NCI-H2107 (cell line): ENCODE data around the gene SLCO4A1.
"Not testable (repeated sequence)": the region's sequence is repeated elsewhere in the genome, so short reads cannot be mapped to it uniquely, and the experiment has no call there.

Experiments used
- DNase-seq: peaks from one replicate; lab custom pipeline; 2025; lab: John Stamatoyannopoulos, UW

The SLCO4A1 gene

DNA sequence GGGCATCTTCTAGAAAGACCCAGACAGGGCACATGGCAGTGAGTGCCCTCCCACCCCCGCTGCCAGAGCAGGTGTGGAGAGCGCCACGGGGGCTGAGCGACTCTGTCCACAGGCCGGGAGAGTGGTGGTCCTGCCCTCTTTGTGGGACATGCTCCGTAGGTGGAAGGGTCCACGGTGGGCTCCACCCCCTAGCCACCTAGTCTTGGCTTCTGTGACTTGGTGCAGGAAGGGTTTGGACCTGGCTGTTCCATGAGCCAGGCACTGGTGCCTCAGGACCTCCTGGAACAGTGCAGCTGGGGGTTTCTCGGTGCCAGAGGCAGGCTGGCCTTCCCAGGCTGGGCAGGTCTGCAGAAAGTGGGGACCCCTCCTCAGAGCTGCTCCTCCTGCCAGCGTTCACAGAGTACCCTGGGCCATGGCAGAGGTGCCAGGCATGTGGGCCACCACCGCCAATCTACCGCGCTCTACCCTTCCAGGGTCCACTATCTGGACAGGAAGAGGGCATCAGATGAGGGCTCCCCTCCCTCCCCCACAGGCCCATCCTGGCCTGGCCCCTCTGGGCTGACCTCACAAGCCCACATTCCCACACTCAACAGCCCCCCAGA is 23.0 kb downstream of the SLCO4A1 start:
- no peak for DNase-seq

DNA sequence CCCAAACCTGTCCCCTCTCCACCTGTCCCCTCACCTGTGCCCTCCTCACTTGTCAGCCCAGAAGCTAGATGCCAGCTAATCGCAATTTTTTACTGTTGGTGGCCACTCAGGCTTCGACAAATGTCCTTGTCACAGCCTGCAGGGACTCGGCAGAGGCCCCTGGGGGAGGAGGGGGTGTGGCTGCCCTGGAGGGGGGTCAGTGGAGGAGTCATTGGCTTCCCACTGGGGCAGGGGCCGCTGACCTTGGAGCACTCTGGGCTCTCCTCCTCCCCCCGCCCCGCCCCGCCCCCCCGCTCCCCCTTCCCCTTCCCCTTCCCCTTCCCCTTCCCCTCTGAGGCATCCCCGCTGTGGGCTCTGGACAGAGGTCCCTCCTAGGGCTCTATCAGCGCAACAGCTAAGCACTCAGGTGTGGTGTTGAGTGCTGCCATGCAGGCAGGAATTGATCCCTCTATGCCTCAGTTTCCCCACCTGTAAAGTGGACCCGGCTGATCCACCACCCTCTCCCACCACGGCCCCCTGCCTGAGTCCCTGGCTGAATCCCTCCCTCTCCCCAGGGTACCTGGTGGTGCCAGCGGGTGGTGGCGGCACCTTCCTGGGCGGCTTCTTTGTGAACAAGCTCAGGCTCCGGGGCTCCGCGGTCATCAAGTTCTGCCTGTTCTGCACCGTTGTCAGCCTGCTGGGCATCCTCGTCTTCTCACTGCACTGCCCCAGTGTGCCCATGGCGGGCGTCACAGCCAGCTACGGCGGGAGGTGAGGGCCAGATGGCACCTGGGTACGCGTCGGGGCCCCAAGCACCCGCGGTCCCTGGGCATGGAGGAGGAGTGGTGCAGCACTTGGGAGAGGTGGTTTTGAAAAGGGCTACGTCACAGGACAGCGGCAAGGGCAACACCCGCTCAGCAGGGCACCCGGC is 23.8 kb downstream of the SLCO4A1 start:
- no peak for DNase-seq

DNA sequence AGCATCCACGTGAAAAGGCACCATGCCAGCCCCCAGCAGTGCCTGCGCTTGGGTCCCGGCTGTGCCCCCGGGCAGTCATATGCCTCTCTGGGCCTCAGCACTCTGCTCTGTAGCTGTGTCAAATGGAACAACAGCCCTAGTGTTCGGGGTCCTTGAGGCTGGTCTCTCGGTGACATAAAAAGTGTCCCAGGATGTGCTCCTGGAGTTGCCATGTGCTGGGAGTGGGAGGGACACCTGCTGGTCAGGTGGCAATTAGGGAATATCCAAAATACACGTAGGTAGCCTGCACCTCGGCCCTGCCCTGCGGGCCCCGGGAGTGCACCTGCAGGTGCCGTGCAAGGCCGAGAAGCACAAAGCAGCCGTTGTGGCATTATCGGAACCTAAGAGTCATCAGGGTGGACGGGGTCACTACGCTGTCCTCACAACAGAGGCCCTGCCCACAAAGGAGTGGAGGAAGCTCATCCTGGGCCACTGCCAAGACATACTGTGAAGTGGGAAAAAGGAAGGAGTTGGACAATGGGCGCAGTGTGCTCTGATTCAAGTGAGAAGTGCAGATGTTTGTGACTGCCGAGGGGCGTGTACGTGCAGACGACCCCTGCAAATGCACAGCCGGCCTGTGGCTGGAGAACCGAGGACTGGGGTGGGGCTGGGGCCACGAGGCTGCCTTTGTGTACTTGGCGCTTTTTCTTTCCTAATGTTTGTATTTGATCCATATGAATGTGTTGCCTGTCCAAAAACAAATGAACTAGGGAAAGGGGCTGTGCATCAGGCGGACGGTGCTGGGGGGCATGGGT is 24.6 kb downstream of the SLCO4A1 start:
- DNase-seq, result no peak

DNA sequence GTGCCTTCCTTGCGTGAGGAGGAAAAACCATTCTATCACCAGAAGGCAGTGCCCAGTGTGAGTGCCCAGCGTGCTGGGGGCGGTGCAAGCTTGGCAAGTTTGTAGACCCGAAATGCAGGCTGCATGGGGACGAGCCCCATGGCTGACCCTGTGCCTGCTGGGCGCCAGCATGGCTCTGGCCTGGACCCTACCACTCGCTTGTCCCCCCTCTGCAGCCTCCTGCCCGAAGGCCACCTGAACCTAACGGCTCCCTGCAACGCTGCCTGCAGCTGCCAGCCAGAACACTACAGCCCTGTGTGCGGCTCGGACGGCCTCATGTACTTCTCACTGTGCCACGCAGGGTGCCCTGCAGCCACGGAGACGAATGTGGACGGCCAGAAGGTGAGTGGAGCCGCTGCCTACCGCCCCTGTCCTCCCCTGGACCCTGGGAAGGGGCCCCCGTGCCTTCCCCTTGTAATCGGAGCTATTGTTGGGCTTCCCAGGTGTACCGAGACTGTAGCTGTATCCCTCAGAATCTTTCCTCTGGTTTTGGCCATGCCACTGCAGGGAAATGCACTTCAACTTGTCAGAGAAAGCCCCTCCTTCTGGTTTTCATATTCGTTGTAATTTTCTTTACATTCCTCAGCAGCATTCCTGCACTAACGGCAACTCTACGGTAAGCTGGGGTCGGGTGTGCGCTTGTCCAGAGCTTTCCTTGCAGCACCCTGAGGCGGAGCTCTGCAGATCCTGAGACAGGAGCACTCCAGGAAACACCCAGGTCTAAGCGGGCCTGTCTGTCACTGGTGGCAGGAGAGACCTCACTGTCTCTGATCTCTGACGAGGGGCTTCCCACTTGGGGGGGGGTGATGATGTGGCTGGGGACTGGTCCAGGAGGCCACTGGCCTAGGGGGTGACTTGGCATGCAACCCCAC is 25.5 kb downstream of the SLCO4A1 start:
- no peak for DNase-seq

DNA sequence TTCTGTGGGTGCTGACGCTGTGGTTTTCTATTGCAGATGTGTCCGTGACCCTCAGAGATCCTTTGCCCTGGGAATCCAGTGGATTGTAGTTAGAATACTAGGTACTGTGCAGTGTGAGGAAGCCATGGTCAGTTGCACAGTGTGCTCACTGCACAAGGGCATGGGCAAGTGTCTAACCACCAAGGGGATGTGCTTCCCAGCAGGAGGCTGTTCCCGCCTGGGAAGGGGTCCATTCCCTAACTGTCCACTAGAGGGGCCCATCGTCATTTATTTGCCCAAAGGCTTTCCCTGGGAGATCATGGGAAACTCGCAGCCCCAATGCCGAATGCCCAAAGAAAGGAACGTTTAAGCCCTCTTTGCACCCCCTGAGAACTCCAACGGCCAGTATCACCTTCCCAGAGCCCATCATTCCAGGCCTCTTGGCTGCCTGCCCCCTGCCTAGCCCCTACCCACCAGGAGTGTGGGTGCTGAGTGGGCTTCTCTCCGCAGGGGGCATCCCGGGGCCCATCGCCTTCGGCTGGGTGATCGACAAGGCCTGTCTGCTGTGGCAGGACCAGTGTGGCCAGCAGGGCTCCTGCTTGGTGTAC is 26.2 kb downstream of the SLCO4A1 start:
- peak; percentile 74 for DNase-seq

DNA sequence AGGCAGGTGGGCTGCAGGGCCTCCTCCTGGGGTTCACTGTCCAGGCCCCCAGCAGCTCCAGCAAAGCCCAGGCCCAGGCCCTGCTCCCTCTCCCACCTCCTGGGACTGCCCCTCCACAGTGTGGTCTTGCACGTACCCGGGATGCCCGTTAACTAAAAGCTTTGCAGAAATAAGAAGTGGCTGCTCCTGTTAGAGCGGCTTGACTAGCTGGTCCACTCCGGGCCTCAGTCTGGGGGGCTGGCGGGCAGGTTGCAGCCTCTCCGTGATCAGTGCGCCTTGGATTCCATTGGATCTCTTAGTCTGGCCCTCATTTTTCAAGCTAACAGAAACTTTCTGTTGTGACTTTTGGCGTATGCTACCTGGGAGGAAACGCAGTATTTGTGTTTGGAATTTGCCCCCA is 26.9 kb downstream of the SLCO4A1 start:
- DNase-seq, result no peak

DNA sequence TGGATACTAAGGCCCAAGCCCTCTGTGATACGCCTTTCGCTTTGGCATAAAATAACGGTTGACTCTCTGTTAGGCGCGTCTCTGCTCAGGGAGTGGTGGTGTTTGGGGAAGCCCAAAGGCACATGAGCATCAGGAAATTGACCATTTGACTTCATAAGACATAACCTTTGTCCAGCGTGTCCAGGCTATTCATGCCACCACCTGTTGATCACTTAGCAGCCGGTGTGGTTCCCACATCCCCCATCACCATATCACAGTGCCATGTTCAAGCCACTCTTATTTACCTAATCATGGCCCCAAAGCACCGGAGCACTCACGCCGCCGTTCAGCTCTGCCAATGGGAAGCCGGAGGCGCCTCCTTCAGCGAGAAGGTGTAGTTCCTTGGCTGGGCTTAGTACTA is 27.9 kb downstream of the SLCO4A1 start:
- DNase-seq, result no peak

DNA sequence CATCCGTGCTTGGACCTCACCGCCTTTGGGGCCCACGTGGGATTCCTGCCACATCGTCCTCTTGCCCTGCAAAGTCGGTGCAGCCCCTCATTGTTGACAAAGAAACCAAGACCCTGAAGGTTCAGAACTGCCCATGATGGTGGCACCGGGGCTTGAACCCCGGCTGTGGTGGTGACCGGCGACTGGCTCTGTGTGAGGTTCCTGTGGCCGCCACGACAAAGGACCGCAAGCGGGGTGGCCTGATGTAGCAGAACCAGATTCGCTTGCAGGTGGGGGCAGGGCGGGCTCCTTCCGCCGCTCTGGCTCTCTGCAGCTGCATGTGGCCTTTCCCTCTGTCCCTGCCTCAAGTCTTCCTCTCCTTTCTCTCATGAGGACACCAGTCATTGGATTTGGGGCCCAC is 28.7 kb downstream of the SLCO4A1 start:
- no peak for DNase-seq

DNA sequence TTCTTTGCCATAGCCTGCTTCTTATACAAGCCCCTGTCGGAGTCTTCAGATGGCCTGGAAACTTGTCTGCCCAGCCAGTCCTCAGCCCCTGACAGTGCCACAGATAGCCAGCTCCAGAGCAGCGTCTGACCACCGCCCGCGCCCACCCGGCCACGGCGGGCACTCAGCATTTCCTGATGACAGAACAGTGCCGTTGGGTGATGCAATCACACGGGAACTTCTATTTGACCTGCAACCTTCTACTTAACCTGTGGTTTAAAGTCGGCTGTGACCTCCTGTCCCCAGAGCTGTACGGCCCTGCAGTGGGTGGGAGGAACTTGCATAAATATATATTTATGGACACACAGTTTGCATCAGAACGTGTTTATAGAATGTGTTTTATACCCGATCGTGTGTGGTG is 29.5 kb downstream of the SLCO4A1 start:
- no peak for DNase-seq

DNA sequence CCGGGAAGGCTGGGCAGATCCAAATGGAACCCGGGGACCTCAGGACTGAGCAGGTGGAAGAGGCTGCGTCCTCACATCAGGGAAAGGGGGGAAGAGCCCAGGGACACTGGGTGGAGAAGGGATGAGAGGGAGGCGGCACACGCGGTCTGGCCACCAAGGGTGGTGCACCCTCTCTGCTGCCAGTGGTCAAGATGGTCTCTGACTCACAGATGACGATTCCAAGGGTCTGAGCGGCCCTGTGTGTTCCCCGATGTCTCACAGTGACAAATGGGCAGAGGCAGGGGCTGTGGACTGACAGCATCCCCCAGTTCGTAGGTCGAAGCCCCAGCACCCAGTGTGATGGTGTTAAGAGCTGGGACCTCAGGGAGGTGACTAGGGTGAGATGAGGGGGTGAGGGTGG is 32.1 kb downstream of the SLCO4A1 start:
- DNase-seq, result no peak

DNA sequence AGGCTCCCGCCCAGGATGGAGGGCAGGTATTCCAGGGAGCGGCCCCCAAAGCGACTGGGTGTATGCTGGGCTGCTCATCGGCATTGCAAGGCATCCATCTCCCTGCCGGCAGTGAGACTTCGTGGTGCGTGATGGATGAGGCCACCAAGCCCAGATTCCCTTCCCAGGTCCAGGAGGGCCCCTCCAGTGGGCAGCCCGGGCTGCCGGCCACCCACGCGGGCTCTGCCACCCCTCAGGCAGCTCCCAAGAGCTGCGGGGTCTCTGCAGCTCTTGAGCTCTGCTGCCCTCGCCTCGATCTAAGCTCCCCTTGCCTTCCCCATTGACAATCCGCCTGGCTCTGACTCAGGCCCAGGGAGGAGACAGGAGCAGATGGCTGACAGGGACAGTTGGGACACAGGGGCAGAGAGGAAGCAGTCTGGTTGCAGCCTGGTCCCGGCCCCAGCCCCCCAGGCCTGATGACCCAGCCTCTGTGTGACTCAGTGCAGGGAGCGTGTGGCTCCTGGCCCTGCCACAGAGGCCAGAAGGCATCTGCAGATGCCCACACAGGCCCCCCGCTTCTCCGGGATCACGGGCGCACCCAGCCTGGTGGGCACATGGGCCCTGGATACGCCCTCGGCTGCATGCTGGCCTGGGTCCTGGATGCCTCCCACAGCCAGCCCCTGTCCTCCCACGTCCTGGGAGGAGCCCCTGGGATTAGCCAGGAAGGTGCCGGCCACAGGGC is 33.0 kb downstream of the SLCO4A1 start:
- no peak for DNase-seq

DNA sequence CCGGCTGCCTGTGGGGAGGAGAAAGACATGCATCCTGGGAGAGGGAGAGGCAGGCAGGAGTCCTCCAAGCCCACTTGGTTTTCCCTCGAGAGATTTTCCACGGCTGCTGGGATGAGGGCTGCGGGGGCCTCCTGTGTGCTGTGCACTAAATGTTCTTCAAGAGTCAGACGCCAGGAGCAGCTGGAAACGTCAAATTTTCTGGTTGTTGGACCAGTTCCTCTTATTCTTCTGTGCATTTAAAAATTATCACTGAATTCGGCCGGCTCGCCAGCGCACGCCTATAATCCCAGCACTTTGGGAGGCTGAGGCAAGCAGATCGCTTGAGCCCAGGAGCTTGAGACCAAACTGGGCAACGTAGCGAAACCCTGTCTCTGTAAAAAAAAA is 33.6 kb downstream of the SLCO4A1 start:
- no peak for DNase-seq

DNA sequence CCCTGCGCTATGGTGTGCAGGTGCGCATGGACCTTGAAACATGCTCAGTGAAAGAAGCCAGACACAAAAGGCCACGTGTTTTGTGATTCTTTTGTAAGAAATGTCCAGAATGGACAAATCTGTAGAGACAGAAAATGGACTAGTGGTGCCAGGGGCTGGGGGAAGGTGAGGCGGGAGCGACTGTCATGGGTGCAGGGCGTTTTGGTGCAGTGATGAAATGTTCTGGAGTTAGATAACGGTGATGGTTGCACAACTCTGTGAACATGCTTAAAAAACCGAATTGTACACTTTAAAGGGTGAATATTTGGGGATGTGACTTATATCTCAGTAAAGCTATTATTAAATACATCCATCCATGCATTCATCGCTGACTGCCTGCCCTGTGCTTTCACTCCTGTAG is 34.7 kb downstream of the SLCO4A1 start:
- DNase-seq, result no peak

DNA sequence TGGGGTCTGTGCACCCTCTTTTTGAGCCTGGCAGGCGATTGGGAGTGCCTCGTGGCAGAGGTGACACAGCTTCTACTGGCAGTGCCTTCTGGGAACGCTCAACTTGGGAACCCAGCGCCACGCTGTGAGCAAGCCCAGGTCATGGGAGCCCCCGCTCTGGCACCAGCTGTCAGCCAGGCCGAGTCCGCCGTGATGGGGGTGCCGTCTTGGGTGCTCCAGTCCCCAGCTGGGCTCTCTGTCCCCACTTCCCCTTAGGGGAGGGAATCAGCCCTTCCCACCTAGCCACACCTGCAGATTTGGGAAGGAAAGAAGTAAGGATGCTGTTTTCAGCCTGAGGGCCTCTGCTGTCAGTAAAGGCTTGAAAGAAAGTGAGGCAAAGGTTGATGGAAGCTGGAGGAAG is 35.4 kb downstream of the SLCO4A1 start:
- no peak for DNase-seq

DNA sequence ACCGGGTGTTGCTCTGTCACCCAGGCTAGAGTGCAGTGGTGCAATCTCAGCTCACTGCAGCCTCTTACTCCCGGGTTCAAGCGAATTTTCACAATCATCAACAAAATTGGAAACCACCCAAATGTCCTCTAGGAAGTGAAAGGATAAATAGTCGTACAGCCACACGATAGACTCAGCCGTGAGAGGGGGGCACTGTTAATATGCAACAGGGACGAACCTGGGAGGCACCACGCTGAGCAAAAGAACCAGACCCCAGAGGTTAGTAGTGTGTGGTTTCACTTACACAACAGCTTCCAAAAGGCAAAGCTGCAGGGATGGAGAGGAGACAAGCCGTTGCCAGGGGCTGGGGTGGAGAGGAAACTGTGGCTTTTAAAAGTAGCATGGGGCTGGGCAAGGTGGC is 36.2 kb downstream of the SLCO4A1 start:
- DNase-seq, result no peak

DNA sequence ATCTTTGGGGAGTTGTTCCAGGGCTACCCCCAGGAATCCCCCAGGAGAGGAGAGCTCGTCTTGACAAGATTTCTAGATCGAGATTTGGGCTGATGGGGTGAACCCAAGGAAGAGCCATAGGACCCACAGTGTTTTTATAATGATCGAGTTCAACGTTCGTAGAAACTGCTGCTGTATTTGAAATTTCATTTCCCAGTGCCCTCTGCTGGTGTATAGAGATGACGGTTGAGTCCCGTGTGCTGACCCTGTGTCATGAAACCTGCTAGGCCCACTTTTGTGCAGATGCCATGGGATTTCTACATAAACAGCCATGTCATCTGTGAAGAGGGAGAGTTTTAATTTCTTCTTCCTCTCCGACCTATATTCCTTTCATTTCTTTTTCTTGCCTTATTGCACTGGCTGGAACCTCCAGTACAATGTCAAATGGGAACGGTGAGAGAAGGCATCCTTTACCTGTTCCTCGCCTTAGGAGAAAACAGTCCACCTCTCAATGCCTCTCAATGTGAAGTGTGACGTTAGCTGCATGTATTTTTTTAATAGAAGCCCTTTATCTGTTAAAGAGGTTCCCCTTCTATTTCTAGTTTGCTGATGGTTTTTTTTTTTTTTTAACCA is 37.8 kb downstream of the SLCO4A1 start:
- DNase-seq, result no peak

DNA sequence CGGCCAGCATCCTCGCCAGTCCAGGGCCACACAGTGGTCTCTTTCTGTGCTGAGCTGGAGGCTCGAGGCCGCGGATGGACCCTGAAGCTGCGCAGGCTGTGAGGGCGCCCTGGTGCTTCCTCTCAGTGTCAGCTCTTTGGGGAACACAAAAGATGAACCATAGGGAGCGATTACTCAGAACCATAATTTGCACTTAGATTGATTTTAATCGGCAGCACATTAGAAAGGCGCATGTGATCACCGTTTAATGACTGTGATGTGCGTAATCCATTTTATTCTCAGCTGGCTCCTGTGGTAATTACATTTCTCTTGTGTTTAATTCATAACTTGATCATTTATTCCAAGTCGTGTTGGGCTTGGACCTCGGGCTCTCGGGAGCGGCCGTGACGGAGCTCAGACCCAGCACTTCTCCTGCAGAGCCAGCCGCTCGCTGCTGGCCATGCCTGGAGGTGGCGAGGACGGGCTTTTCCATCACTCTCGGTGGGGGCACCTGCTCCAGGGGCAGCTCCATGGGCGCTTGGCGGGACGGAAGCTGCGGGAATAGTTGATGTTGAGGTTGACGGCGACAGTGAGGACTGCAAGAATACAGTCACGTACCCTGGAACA is 40.7 kb downstream of the SLCO4A1 start:
- DNase-seq, result no peak

DNA sequence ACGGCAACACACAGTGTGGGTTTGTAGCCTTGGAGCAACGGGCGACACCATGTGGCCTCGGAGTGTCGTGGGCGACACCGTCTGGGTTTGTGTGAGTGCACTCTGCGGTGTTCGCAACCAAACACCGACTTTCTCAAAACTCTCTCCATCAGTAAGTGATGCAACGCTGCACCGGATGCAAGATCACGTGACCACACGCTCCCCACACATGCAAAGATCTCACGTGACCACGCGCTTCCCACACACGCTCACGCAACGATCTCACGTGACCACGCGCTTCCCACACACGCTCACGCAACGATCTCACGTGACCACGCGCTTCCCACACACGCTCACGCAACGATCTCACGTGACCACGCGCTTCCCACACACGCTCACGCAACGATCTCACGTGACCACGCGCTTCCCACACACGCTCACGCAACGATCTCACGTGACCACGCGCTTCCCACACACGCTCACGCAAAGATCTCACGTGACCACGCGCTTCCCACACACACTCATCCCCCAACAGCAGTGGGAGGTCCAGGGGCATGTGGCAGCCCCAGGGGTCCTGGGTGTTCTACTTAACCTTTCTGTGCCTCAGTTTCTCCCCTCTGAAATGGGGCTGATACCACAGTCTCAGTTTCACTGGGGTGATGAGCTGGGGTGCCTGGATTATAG is 41.5 kb downstream of the SLCO4A1 start:
- not testable (repeated sequence) for DNase-seq

DNA sequence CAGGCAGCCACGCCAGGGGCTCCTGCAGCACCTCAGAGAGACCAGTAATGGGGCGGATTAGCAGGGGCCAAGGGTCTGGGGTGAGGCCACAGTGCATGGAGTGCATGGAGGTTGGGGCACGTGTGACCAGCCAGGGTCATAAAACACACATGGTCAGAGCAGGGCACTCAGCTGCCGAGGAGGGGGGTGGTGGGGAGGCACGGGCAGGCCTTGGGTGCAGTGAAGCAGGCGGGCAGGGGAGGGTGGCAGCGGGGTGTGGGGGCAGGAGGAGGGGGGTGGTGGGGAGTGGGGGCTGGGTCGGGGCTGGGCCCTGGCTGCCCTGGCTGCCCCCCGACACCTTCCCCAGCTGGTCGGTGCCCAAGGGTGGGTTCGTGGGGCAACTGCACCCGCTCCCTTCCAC is 42.7 kb downstream of the SLCO4A1 start:
- no peak for DNase-seq
